GM15510 (cell line): Measurements from ENCODE around the gene TNFAIP8L3.

Source experiments
- POLR2A ChIP-seq: IDR thresholded peaks from 3 replicates; pipeline ENCODE4 v1.6.1; 2011; ENCODE audit warnings: borderline replicate concordance; ENCODE audit not compliant: insufficient read length; ENCODE audit errors: extremely low read depth

TNFAIP8L3 gene

GRCh38 chr15:51094606-51095569, at the start of gene TNFAIP8L3:
TSS of gene TNFAIP8L3 (minus strand) at chr15:51094906. CDS start at chr15:51094595, 311 bp downstream.
- TF ChIP-seq POLR2A: no peak

DNA sequence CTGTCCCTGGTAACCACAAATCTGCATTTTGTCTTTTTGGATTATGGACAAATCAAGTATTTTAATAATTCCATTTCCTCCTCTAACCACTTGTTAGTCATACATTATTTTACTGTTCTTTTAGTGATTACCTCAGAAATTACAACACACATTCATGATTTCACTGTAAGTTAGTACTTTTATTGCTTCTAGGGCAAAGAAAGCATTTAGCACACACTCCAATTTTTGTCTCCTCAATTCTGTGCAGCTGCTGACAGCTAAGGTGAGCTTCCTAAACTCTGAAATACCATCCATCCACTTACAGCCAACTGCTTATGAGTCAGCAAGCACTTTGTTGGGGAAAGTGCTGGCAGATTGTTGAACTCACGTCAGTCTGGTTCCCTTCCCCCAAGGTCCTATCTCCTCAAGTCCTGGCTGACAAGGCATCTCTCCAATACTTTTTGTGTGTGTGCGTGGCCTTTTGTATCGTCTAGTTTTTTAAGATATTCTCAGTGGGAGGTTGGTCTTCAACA, 49.4 kb upstream of the TNFAIP8L3 start:
- TF ChIP-seq POLR2A: no peak

DNA sequence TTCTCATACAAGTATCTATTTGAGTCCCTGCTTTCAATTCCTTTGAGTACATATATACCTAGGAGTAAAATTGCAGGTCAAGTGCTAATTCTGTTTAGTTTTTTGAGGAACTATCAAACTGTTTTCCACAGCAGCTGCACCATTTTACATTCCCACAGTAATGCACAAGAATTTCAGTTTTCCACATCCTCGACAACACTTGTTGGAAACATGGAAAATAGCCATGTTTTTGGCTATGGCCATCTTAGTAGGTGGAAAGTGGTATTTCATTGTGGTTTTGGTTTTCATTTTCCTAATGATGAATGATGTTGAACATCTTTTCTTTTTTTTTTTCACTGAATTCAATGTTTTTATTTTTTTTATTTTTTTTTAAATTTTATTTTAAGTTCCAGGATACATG, 44.4 kb upstream of the TNFAIP8L3 start:
- no peak for TF ChIP-seq POLR2A

GRCh38 chr15:51137880-51138430, 43.2 kb upstream of the TNFAIP8L3 start:
- no peak for TF ChIP-seq POLR2A

DNA sequence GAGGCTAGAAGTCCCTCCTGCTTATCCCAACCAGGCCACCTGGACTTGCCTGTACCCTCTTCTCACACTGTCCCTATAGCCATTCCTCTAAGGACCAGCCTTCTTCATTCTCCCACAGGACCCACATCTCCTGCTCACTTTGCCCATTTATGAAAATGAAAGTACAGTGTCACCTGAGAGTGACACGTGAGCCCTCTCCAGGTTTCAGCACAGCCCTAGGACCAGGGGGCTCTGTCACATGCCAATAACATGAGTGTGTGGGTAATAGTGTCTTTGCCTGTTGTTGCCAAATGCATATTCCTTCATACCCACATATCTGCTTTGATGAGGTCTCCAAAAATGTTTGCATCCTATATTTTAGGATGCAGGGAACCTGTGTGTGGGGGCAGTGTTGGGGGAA, 42.3 kb upstream of the TNFAIP8L3 start:
- TF ChIP-seq POLR2A: no peak

DNA sequence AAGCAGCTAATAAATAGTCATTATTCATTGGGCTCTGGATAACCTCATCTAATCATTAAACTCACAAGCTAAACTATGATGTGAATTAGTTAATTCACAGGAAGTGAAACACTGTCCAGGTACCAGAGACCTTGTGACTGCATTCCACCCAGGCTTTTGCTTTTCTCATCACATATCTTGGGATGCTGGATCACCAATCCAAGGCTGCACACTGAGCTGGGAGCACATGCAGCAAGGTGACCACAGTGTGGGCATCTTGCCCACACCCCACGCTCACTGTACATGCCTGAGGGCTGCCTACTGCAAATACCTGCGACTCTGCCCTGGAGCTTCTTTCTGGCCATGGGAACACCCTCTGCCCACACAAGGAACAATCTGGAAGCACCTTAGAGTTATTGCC, 40.6 kb upstream of the TNFAIP8L3 start:
- no peak for TF ChIP-seq POLR2A

DNA sequence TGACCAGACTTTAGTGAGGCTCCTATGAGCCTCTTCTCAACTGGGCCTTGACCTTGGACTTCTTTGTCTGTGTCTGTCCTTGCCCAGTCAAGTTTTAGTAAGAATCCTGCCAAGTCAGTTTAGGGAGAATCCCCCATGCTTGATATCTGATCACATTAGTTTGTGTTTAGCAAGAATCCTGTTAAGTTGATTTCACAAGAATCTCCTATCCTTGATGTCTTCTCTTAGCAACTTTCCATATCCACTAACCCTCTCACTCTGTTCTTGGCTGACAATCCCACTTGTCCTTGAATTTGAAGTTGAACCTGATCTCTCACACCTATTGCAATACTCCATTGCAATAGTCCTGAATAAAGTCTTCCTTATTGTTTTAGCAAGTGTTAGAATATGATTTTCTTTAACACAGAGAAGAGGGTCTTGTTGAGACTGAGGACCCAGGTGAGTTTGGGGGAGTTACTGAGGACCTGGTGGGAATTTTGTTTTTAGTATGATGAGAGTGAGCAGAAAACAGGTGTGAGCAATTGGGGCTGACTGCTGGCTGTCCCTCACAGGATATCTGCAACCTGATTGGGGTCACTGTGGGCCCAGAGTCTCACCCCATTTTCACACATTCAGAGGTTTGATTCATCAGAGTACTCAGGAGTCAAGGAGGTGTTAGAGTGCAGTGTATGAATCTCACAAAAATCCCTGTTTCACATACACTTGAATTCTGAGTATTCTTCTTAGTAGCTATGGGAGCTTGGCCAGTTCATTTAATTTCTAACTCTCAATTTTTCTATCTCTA, 39.9 kb upstream of the TNFAIP8L3 start:
- no peak for TF ChIP-seq POLR2A

DNA sequence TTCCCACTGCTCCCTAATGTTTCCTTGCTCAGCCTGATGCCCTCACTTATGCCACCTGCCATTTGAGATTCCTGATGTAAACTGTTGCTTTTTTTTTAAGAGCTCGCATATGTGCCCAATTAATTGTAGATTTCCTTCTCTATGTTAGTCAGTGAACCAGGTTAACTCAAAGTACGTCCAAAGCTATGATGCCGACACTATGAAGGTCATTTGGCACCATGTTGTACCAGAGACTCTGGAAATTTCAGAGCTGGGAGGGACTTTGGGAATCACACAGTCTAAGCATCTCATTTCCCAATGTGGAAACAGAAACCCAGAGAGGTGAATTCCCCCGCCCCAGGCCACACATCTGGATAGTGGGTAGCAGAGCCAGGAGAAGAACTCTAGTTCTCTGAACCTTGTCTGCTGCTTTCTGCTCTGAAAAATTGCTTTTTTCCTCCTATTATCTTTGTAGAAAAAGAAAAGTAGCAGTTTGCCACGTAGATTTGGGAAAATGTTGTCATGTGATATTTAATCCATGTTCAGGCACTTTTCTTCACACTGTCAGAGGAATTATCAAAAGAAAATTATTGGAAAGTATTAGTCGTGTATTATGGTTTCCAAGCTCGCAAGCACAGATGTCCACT, 38.5 kb upstream of the TNFAIP8L3 start:
- no peak for TF ChIP-seq POLR2A

- TF ChIP-seq POLR2A: no peak
Observed at GRCh38 chr15:51132384-51133139, 37.9 kb upstream of the TNFAIP8L3 start.

- no peak for TF ChIP-seq POLR2A
Observed at GRCh38 chr15:51131596-51132290, 37.0 kb upstream of the TNFAIP8L3 start.

DNA sequence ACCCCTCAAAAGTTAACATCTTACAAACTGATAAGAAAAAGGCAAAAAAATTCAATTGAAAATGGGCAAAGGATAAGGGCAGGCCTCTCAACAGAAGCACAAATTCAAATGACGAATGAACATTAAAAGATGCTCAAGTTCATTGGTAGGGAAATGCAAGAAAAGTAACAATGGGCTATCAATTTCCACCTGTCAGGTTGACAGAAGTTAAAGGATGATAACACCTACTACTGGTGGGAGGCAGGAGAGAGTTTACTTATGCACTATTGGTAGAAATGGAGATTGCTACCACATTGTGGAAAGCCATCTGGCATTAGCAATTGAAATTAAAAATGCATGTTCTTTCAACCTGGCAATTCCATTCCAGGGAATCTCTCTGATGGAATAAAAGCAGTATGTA, 35.6 kb upstream of the TNFAIP8L3 start:
- no peak for TF ChIP-seq POLR2A

- TF ChIP-seq POLR2A: no peak
Observed at GRCh38 chr15:51129535-51130188, 35.0 kb upstream of the TNFAIP8L3 start.

DNA sequence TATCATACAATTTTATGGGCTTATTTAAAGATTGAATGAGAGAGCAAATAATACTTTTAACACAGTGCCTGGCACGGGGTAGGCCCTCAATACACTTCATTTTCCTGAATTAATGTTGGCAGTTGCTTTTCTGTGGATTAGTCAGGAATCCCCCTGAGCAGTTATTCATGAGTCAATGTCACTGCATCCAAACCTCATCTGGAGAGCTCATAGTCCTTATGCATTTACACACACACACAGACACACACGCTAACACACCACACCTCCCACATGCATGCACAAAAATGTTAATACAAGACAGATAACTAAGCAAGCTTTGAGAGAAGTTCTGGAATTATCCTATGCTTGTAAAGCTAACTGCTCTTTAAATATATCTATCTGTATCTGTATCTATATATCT, 34.0 kb upstream of the TNFAIP8L3 start:
- TF ChIP-seq POLR2A: no peak

- TF ChIP-seq POLR2A: no peak
Observed at GRCh38 chr15:51126842-51127241, 32.1 kb upstream of the TNFAIP8L3 start.
